T-helper 2 cell (primary cell): ENCODE data around the gene AK9.

Experiments
- DNase-seq, 5 experiments: peaks; one replicate each; pipeline versions ENCODE4 v3.0.0 to v3.0.0-alpha.2; 2012 to 2022

Gene AK9

DNA sequence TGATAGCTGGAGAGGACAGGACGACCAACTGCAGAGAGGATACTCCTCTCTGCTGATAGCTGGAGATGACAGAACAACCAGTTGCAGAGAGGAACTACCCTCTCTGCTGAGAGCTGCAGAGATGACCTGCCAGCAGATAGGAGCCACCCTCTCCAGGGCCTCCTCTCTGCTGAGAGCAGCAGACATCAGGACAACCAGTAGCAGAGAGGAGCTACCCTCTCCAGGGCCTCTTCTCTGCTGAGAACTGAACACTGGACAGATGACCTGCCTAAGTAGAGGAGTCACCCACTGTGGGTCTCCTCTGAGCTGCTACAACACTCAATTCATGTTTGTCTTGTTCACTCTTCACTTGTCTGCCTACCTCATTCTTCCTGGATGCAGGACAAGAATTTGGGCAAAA lies 180.6 kb downstream of the AK9 start:
- peak in 1 of 5 experiments; percentile 43 for DNase-seq

DNA sequence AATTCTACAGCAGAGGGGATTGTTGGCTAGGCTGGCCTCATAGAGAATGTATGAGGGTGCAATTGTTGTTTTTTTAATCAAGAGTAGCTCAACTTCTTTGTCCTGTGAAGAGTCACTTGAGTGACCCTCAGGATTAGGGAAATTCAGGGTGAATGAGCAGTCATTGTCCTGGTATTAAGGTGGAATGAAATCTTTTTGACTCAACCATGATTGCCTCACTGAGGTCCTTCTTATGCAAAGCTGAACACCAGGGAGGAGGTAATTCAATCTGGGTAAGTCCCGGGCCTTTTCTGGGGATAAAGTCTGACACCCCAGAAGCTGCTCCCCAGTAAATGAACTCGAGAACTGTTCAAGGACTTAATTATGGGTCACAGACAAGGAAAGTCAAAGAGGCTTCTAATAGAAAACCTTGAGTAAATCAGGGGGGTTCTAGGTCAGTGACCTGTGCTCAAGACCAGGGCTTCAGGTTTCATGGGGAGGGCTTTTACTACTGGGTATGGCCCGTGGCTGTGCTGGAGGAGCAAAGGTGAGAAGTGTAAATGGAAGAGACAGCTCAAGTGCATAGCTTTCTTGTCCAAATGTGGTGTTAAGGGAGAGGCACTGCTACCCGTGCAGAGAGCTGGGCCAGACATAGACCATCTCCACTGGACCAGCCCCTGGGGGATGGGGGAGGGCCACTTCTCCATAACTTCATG lies 182.7 kb downstream of the AK9 start:
- no peak for DNase-seq

DNA sequence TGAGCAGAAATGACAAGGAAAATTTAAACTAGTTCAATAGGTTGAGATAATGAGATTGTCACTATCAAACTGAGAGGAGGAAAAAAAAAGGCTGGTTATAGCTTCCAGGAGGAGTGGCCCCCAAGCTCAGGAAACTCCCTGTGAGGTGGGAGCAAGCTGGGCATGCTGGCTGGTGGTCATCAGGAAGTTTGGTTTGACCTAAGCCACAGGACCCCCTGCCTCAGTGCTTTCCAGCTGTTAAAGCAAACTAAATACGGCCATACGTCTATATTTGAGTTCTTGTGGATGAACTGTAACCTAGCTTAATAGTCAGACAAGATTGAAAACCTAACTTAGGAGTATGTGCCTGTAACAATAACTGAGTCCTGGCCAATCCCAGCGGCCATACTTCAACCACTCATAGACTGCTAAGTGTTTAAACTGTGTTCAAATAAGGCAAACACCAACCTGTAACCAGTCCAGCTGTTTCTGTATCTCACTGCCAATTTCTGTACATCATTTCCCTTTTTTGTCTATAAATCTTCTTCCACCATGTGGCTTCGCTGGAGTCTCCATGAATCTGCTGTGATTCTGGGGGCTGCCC lies 183.4 kb downstream of the AK9 start:
- DNase-seq: no peak

DNA sequence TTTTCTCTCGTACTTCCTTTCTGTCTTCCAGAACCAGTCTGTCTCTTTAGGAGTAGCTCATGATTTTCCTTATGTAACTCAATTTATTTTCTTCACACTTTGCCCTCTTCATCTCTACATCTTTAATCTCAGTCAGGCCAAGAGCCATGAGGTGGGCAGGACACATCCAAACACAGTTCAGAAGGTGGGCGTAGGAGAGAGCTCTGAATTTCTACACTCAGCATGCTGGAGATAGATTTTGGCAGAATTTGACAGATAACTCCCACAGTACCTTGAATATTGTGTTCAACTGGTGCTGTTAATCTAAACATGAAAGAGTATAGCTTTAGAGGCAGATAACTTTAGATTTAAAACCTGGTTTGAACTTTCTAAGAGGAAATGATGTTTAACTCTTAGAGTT lies 184.2 kb downstream of the AK9 start:
- no peak for DNase-seq

DNA sequence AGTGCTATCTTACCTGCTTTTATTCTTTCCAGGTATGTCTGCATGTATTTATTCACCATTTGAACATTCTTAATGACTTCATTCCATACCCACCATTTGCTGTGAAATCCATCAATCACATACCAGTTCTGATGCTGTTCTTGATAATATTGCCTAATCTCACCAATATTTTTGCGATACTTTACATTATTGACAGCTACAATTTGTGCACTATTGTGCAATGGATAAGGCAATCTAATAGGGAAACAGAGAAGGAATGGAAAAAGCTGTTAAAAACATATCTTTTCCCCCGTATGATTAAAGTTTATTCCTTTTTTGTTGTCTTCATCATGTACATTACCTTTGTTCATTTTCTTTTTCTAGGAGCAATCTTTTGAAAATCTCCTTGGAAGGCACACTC lies 184.7 kb downstream of the AK9 start:
- DNase-seq: no peak

- DNase-seq: no peak
Observed at GRCh38 chr6:109503327-109504224, 187.4 kb downstream of the AK9 start.

GRCh38 chr6:109498936-109499335 lies 192.1 kb downstream of the AK9 start:
- no peak for DNase-seq

DNA sequence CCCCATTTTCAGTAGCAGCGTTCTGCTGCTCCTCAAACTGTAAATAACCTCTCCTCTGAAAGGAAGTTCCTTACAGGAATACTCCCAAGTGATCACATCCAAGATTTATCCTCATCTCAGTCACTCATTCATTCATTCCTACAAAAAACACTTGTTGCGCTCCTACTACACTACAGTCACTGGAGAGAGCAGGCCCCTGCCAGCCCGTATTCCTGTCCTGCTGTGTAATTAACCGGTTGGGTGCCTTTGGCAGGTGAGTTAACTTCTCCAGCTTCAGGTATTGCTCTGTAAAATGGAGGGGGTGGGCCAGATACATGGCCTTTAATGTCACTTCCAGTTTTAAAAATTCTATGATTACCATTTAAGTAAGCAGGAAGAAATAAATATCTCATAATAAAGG lies 192.9 kb downstream of the AK9 start:
- DNase-seq: no peak

DNA sequence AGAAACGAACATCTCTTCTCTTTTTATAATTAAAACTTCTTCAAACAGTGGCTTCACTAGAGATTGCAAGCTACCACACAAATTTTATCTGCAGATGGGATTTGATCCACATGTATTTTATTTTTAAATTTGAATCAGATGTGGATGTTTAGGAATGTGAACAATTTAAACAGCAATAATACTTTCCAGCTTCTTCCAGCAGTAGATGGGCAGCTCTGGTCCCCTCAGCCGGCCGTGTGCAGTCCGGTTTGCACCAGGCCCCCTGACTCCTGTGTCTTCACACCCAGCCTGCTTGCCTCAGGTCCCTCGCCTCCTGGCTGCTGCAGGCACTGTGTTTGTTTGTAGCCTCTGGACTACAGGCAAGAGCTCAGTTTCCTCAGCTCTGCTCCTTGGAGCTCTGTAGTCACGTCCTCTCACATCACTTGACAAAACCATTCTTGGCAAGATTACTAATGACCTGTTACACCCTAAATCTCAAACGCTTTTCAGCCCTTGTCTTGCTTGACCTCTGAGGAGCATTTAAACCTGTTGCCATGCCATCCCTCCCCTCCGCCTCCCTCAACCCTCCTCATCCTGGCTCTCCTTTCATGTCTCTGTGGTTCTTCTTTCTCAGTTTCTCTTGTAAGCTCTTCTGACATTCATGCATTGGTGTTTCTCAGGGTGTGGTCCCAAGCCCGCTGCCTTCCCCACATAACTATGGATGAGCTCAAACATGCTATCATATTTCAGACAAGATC lies 194.8 kb downstream of the AK9 start:
- no peak for DNase-seq

GRCh38 chr6:109493865-109494264 lies 197.1 kb downstream of the AK9 start:
- no peak for DNase-seq

DNA sequence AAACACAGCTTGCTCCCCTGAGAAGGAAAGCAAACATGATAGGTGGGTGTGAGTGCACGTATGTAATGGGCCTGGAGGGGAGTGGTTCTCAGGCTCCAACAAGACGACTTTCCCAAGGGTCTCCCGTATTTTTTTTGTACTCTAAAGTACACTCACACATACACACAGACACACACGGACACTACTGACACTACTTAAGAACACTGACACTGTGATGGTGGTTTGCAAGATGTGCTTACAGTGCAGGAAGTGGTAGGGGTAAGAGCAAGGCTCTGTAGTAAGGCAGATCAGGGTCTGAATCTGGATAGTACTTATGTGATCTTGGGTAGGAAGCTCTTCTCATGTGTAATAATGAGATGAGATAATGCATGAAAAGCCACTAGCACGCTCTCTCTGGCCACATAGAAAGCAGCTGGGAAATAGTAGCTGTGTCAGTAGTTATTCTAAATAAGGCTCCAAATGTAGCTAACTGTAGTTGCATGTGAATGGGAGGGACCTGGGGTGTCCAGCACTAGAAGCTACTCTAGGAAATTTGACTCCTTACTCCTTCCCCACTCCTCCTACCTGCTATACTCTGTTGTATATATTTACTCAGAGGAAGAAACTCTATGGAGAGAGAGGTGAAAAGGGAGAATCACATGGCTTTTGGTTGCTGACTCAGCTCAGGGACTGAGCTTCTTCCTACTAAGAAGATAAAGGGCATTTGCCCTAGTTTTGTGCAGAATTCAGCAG lies 199.6 kb downstream of the AK9 start:
- peak in 2 of 5 experiments; percentile 8 to 99 for DNase-seq

DNA sequence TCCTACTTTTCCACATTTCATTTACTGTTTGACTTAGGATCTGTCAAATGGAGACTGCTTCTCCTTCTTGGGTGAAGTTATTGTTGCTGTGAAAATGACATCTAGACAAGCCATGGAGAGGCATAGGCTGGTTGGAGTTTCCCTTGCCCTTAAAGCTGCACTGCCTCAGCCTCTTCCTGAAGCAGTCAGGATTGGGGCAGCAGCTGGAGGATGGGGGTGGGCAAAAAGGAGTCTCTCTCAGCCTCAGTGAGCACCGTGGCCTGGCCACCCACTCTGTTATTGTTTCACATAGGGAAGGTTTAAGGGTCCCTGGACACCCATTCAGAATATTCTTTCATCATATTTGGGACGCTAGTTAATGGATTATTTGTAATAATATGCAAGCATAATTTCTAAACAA lies 200.3 kb downstream of the AK9 start:
- peak in 1 of 5 experiments; percentile 52 for DNase-seq

DNA sequence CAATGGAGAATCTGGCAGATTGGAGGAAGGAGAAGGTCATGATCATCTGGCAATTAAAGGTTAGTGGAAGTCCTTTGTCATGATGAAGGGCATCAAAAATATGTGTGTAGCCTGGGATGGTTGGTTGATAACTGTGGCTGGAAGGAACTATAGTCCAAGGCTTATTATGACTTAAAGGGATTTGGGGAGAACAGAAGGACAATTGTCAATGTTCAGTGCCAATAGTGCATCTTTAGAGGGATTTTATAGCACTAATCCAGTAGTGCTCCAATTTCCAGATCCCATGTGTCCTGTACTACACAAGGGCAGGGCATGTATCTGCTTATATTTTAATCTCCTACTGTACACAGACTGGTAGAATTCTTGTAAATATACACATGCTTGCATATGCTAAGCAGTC lies 203.0 kb downstream of the AK9 start:
- DNase-seq: no peak

DNA sequence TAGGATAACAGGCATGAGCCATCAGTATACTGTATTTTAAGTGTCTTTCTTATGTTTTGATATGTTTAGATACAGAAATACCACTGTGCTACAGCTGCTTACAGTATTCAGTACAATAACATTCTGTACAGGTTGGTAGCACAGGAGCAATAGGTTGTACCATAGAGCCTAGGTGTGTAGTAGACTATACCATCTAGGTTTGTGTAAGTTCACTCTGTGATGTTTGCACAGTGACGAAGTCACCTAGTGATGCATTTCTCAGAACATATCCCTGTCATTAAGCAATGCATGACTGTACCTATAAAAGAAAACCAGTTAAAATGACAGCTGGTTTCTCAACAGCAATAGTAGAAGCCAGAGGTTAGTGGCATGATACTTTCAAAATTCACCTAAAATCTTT lies 204.9 kb downstream of the AK9 start:
- peak in 1 of 5 experiments; percentile 39 for DNase-seq

DNA sequence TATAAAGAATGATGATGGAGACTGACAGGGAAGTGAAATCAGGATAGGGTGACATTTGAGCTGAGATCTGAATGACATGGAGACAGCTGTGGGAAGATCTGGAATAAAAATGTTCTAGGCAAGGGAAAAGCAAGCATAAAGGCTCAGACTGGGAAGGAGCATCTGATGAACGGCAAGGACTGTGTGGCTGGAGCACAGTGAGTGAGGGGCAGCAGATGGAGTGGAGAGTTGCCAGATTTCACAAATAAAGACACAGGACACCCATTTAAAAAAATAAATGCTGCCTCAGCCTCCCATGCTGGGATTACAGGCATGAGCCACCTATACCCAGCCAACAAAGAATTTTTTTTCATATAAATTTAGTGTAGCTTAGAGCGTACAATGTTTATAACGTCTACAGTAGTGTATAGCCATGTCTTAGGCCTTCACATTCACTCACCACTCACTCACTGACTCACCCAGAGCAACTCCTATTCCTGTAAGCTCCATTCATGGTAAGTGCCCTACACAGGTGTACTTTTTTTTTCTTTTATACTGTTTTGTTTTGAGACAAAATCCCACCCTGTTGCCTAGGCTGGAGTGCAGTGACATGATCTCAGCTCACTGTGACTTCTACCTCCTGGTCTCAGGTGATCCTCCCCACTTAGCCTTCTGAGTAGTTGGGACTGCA lies 205.6 kb downstream of the AK9 start:
- DNase-seq: no peak

GRCh38 chr6:109484122-109484521 lies 206.9 kb downstream of the AK9 start:
- no peak for DNase-seq

DNA sequence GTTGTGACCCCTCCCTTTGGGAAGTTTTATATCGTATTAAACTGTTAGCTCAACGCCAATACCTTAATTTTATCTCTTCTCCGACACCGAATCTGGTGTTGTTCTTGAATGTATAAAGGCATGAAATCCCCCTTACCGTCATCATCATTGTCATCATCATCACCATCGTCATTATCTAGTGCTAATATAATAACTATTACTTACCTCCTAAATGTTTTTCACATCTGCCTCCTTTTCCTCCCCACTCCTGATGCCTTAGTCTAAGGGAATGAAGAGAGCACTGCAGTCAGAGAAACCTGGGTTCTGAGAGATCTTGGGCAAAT lies 207.3 kb downstream of the AK9 start:
- DNase-seq: no peak

DNA sequence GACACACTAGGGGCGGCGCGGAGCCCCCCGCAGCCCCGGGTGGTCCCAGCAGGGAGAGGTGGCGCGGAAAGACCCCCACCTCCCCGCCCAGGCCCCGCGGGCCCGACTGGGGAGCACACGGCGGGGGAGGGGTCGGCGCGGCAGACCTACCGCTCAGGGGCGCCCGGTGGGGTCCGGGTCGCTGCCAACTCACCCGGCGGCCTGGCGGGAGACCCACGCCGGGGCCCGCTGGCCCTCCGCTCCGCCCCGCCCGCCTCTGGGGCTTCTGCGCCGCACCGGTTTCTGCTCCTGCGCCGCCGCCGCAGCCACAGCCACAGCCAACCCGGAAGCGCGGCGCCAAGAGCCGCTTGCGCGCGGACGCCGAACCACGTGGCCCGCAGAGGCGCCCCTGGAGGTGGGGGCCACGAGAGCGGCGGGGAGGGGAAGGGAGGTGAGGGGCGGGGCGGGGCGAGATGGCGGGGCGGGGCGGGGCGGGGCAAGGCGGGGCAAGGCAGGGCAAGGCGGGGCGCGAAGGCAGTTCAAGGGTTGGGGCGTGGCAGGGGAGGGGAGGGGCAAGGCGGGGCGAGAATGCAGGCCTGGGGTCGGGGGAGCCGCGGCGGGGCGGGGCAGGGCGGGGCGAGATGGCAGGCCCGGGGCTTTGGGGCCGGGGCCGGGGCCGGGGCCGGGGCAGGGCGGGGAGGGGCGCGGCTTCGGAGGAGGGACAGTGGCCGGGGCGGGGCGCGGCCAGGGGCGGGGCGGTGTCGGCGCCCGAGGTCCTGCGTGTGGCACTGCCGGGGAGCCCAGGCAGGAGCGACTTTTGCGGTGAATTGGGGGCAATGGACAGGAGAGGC lies 207.9 kb downstream of the AK9 start, which contains the start of gene ZBTB24:
Gene ZBTB24, minus strand, starts transcription at position 315 of the 830 bp plus-strand sequence. CDS start 1,193 bp downstream, outside the sequence.
- DNase-seq: peak; percentile 84 to 97 (median 87)

- DNase-seq: peak in 1 of 5 experiments; percentile 44
Observed at GRCh38 chr6:109480993-109481480, 210.0 kb downstream of the AK9 start.

DNA sequence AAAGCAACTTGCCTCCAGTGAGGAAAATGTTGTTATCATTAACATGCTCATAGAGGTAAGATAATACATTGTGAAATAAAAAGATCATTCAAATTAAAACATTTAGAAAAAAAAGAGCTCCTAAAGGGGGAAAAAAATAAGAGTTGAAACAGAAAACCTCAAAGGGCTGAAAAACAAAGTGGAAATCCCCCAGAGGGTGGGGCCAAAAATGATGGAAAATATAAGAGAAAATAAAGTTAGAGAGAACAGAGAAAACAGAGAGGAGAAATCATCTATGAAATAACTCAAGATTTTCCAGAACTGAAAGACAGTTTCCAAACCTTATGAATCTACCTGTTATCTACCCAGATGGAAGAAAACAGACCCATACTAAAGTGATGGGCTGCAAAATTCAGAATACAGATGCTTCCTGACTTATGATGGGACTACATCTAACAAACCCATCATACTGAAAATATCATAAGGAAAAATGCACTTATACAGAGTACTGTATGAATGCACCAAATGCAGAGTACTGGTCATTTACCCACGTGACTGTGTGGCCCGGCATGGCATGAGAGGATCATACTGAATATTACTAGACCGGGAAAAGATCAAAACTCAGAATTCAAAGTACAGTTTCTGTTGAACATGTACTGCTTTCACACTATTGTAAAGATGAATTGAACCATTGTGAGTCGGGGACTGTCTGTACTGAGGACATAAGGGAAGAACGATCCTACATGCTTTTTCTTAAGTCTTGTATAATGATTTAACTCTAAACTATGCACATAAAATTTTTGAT lies 212.0 kb downstream of the AK9 start:
- no peak for DNase-seq
